HepG2 (cell line): ENCODE data around the gene CPPED1.

Source experiments
- CTCF ChIP-seq: sonication (generic); formaldehyde crosslinking; IDR thresholded peaks from 2 replicates; pipeline ENCODE4 v1.5.0; 2020; ENCODE audit warnings: mild to moderate bottlenecking, missing genetic modification reagents, moderate library complexity
- YY1 ChIP-seq: IDR thresholded peaks from 2 replicates; pipeline ENCODE4 v1.6.1; 2011; ENCODE audit warnings: low read length, low read depth, moderate library complexity, mild to moderate bottlenecking; ENCODE audit not compliant: insufficient read depth, insufficient replicate concordance

- no peak for TF ChIP-seq CTCF (CRISPR knock-in tag)
- TF ChIP-seq YY1: no peak
These were observed 123.9 kb downstream of the CPPED1 start for GRCh38 chr16:12679660-12680272.
